Activated CD4-positive, alpha-beta T cell treated with anti-CD3 and anti-CD28 coated beads, Interleukin-2, amount 10 ng/mL, durations not matched to agents 7 days and 5 days (primary cell): ENCODE data around the gene CD52. TPM values are rescaled to one million over a fixed set of nuclear protein-coding genes. Genes with fewer than 3 reads are reported as not detected.
"Not testable (repeated sequence)": the region's sequence is repeated elsewhere in the genome, so short reads cannot be mapped to it uniquely, and the experiment has no call there.

ENCODE experiments used
- CTCF ChIA-PET: fragments of 350-600 bp; sonication (Branson Sonifier 250); formaldehyde crosslinking; loops from one replicate; lab custom pipeline; 2021; ENCODE audit warnings: antibody characterized with exemption; lab: Charles Lee
- POLR2A ChIA-PET: fragments of 350-600 bp; sonication (Branson Sonifier 250); formaldehyde crosslinking; loops from one replicate; lab custom pipeline; 2021; ENCODE audit warnings: antibody characterized with exemption; lab: Charles Lee
- DNase-seq: peaks from one replicate; pipeline ENCODE4 v3.0.0-alpha.2; 2020
- H3K27ac Mint-ChIP-seq: one replicate; pipeline ENCODE4 v1.8.0; 2021; ENCODE audit warnings: mild to moderate bottlenecking, moderate library complexity, mixed read lengths
- H3K27me3 Mint-ChIP-seq: one replicate; pipeline ENCODE4 v1.8.0; 2021; ENCODE audit warnings: mixed read lengths
- H3K36me3 Mint-ChIP-seq: one replicate; pipeline ENCODE4 v1.8.0; 2021; ENCODE audit warnings: low read depth, mixed read lengths
- H3K4me1 Mint-ChIP-seq: one replicate; pipeline ENCODE4 v1.8.0; 2021; ENCODE audit warnings: mixed read lengths
- H3K4me3 Mint-ChIP-seq: one replicate; pipeline ENCODE4 v1.8.0; 2021; ENCODE audit warnings: mild to moderate bottlenecking, moderate library complexity, mixed read lengths
- H3K9me3 Mint-ChIP-seq: one replicate; pipeline ENCODE4 v1.8.0; 2021; ENCODE audit warnings: mixed read lengths
- total RNA-seq, 2 experiments: library from RNA; stranded (reverse); gene quantifications; one replicate each; pipeline ENCODE4 v1.2.3, GENCODE V29; 2021

The CD52 gene
- total RNA-seq, 2 experiments from 2014 or later, result 1,663 to 1,924 TPM

DNA sequence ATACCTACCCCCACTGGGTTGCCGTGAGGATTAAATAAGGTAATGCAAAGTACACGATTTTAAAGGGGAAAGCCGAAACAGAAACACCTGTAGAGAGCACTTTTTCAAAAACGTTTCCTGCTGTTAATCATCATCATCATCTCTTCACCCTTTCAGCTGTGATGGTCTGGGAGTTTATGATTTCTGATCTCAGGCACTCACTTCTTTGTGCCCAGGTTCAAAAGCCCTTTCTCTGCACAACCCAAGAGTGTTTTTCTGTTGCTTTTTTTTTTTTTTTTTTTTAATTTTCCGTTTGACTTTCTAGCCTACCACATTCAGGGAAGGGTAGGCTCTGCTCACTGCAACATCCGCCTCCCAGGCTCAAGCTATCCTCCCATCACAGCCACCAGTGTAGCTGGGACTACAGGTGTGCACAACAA is 10.4 kb upstream of the CD52 start:
- POLR2A ChIA-PET, result interaction anchor here (0.9 to 3.2 kb wide), 4 partner anchors 10 to 21 kb away, joined by 3 to 10 read pairs (median 8); partner anchors contain the start of gene CD52
- no peaks in the 10 kb centered on the region for H3K27me3 Mint-ChIP-seq
- CTCF ChIA-PET, result interaction anchor here (0.6 to 6.8 kb wide), 9 partner anchors 12 to 765 kb away, joined by 3 to 81 read pairs (median 3); partner anchors contain the start of genes CD52 and SH3BGRL3

DNA sequence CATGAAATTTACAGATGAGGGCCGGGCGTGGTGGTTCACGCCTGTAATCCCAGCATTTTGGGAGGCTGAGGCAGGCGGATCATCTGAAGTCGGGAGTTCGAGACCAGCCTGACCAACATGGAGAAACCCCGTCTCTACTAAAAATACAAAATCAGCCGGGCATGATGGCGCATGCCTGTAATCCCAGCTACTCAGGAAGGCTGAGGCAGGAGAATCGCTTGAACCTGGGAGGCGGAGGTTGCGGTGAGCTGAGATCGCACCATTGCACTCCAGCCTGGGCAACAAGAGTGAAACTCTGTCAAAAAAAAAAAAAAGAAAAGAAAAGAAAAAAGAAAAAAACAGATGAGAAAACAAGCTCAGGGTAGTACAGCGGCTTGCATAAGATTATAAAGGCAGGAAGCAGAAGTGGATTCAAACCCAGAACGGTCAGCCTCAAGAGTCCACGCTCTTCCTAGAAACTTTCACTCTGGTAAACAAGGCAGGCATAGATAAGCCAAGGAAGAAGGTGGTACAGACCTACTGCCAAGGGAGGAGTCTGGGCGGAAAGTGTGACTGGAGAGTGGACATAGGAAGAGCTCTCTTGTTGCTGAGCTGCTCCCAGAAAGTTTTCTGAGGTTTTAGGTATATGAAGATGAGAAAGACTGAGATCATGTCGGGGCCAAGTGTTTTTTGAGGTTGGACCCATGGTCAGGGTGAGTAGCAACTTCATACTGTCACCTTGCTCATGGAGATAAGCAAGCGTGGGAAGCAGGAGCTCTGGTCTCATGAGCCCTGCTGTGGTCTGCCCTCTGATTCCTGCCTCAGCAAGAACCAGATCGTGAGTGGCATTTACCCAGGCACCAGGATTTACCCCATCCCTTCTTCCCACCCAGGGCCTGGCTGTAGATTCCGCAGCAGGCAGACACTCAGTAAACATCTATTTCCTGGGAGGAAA is 9.5 kb upstream of the CD52 start:
- H3K27me3 Mint-ChIP-seq, H3K36me3 Mint-ChIP-seq, H3K9me3 Mint-ChIP-seq: not testable (repeated sequence)
- POLR2A ChIA-PET, result interaction anchor here (0.9 to 3.2 kb wide), 4 partner anchors 9 to 22 kb away, joined by 3 to 10 read pairs (median 8); partner anchors contain the start of gene CD52
- Mint-ChIP-seq H3K4me1 (peaks cover 57% of the 10 kb centered on the region), H3K27ac (peak overlapping the region; percentile 93), H3K4me3 (peak overlapping the region; percentile 99)
- CTCF ChIA-PET, result interaction anchor here (0.6 to 6.8 kb wide), 9 partner anchors 12 to 109 kb away, joined by 3 to 81 read pairs (median 4); partner anchors contain the start of genes CD52 and SH3BGRL3
- peak; percentile 21 for DNase-seq

More for the DNA sequence above, 10.4 kb upstream of the CD52 start:
- Mint-ChIP-seq H3K27ac (peak overlapping the region; percentile 93), H3K36me3 (peaks cover 5% of the 10 kb centered on the region), H3K4me3 (peak overlapping the region; percentile 99), H3K9me3 (no peaks in the 10 kb centered on the region), H3K4me1 (peaks cover 53% of the 10 kb centered on the region)
- DNase-seq, result peak; percentile 64

DNA sequence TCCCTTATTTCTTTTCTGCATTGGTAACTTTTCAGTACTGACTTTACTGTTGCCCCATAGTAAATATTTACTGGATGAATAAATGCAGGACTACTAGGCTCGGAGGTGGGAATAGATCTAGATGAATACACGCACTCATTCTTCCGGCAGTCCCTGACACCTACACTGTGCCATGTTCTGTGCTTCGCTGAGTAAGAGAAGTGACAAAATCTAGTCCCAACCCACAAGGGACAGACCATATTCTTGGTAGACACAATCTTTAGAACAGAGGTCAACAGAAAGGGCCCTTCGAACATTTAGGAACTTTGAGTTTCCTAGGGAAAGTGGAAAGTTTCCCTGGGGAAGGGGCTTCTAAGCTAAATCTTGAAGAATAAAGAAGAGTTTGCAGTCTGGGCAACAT is 3.3 kb upstream of the CD52 start:
- peaks cover 22% of the 10 kb centered on the region for H3K36me3 Mint-ChIP-seq
- H3K27ac Mint-ChIP-seq, result peak overlapping the region; percentile 38
- CTCF ChIA-PET, result interaction anchor here (0.5 to 21.1 kb wide), 9 partner anchors 9 to 176 kb away, joined by 3 to 442 read pairs (median 5); partner anchors contain the start of genes CEP85, SH3BGRL3, UBXN11 and ZNF593
- H3K4me1 Mint-ChIP-seq, result peaks cover 54% of the 10 kb centered on the region
- POLR2A ChIA-PET, result interaction anchor here (0.9 kb wide), 1 partner anchor 26 kb away, joined by 4 read pairs; no protein-coding TSS in a partner anchor
- H3K9me3 Mint-ChIP-seq, result no peaks in the 10 kb centered on the region
- no peak overlapping the region for H3K4me3 Mint-ChIP-seq
- no peak for DNase-seq
- no peaks in the 10 kb centered on the region for H3K27me3 Mint-ChIP-seq

DNA sequence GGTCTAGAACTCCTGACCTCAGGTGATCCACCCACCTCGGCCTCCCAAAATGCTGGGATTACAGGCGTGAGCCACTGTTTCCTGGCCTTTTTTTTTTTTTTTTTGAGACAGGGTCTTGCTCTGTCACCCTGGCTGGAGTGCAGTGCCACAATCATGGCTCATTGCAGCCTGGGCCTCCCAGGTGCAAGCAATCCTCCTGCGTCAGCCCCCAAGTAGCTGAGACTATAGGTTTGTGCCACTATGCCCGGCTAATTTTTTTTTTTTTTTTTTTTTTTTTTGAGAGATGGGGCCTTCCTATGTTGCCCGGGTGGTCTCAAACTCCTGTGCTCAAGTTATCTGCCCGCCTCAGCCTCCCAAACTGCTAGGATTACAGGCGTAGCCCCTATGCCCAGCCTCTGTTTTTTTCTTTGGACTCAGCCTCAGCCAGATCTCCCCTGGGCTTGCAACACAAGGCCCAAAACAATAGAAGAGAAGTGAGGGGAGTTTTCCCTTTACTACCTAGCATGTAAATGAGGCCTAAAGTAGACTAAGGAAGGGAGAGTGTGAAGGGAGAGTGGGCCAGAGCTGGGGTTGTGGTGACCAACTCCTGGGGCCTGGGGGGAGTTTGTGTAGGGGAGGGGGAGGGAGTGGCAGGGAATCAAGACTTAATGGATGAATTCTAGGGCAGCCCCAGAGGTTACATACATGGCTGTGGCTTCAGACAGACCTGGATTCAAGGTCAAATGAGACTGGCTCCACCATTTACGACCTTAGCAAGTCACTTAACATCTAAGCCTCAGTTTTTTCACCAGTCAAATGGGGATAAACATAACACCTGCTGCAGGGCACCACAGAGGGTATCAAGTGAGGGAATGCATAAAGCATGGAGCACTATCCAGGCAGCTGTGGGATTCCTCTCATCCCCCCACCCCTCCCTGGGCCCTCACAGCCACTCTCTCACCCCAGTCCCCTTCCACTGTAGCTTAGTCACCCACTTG is 1.6 kb upstream of the CD52 start:
- no peaks in the 10 kb centered on the region for H3K9me3 Mint-ChIP-seq
- peaks cover 32% of the 10 kb centered on the region for H3K36me3 Mint-ChIP-seq
- H3K27ac Mint-ChIP-seq, result peak overlapping the region; percentile 89
- POLR2A ChIA-PET, result interaction anchor here (1.0 kb wide), 1 partner anchor 27 kb away, joined by 4 read pairs; no protein-coding TSS in a partner anchor
- H3K4me1 Mint-ChIP-seq, result peaks cover 61% of the 10 kb centered on the region
- no peak for DNase-seq
- H3K4me3 Mint-ChIP-seq, result peak overlapping the region; percentile 80
- CTCF ChIA-PET, result interaction anchor here (0.6 to 21.1 kb wide), 7 partner anchors 9 to 146 kb away, joined by 3 to 442 read pairs (median 6); partner anchors contain the start of genes CEP85, SH3BGRL3, UBXN11 and ZNF593
- H3K27me3 Mint-ChIP-seq, result no peaks in the 10 kb centered on the region

DNA sequence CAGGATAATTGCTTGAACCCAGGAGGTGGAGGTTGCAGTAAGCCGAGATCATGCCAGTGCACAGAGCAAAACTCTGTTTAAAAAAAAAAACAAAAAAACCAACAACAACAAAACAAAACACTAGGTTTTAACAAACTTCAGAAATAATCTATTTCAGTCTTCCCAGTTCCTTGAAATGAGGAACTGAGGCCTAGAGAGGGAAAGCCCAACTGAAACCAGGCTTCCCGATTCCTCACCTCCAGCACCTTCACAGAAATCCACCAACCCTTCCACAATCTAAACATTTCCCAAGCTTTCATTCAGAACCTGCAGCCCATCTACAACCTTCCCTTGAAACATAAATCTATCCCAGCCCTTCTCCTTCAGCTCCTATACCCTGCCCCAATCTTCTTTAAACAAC is 612 bp upstream of the CD52 start:
- ChIA-PET CTCF (interaction anchor here (0.6 to 21.1 kb wide), 13 partner anchors 9 to 276 kb away, joined by 3 to 442 read pairs (median 4); partner anchors contain the start of genes CEP85, SH3BGRL3 and UBXN11), POLR2A (interaction anchor here (0.6 to 1.6 kb wide), 5 partner anchors 9 to 38 kb away, joined by 3 to 12 read pairs (median 4); partner anchors contain the start of gene SH3BGRL3)
- DNase-seq, result no peak
- Mint-ChIP-seq H3K27ac (peak overlapping the region; percentile 89), H3K9me3 (no peaks in the 10 kb centered on the region), H3K4me1 (peaks cover 64% of the 10 kb centered on the region), H3K36me3 (peaks cover 34% of the 10 kb centered on the region), H3K4me3 (peak overlapping the region; percentile 80), H3K27me3 (no peaks in the 10 kb centered on the region)

DNA sequence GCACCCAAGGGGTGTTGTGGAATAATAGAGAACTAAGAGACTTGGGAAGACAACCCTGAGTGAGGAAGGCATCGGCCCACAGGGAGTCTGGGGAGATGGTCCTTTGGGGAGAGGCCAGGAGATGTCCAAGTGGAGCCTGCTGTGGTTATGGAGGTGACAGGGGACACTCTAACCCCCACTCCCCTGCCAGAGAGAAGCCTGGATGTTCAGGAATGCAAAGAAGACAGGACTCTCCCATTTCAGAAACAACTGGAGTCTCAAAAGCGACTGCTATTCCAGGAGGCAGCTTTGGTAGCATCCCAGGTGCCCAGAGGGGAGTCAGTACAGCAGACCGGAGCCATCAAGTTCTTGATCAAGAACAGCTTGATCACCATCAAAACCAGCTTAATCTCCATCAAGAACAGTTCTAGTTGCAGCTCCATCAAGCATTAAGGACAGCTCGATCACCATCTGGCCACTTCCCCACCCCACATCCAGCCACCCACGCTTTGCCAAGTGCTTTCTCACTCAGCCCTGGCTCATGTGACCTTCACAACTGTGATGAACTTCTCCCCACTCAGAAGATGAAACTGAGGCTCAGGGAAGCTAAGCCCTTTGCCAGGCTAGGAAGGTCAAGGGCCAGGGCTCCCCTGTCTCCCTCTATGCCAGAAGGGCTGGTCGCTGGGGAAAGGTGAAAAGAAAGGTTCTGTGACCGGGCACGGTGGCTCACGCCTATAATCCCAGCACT is 743 bp downstream of the CD52 start:
- no peaks in the 10 kb centered on the region for H3K9me3 Mint-ChIP-seq
- DNase-seq, result peak; percentile 14

DNA sequence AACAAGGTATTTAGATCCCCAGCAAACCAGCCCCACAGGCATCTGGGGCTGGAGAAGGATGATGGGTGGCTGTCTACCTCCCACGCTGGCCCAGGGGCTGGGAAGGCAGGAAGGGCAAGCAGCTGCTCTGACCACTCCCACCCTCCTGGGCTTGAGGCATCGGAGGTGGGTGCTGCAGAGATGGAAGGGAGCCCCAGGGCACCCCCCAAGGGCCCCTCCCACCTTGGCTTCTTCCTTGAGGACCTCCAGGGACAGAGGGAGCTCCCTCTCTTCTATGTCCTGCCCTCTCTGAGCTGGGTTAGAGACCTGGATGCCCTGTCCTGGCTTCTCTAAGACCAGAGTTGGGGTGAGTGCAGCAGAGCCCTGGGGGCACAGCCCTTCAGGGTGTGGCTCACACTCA is 3.1 kb downstream of the CD52 start:
- no peaks in the 10 kb centered on the region for H3K9me3 Mint-ChIP-seq
- H3K4me1 Mint-ChIP-seq, result peaks cover 54% of the 10 kb centered on the region
- no peaks in the 10 kb centered on the region for H3K27me3 Mint-ChIP-seq
- ChIA-PET CTCF (interaction anchor here (0.9 to 21.1 kb wide), 13 partner anchors 9 to 148 kb away, joined by 3 to 442 read pairs (median 7); partner anchors contain the start of genes SH3BGRL3 and UBXN11), POLR2A (interaction anchor here (1.9 kb wide), 1 partner anchor 36 kb away, joined by 9 read pairs; no protein-coding TSS in a partner anchor)
- H3K36me3 Mint-ChIP-seq, result peaks cover 54% of the 10 kb centered on the region
- peak overlapping the region; percentile 80 for H3K4me3 Mint-ChIP-seq
- no peak for DNase-seq
- H3K27ac Mint-ChIP-seq, result peak overlapping the region; percentile 90

More for the DNA sequence above, 743 bp downstream of the CD52 start:
- Mint-ChIP-seq H3K36me3 (peaks cover 46% of the 10 kb centered on the region), H3K27me3 (no peaks in the 10 kb centered on the region), H3K4me3 (peak overlapping the region; percentile 80), H3K27ac (peak overlapping the region; percentile 89), H3K4me1 (peaks cover 71% of the 10 kb centered on the region)
- CTCF ChIA-PET, result interaction anchor here (0.6 to 21.1 kb wide), 15 partner anchors 11 to 1517 kb away, joined by 3 to 442 read pairs (median 4); partner anchors contain the start of genes CEP85, SH3BGRL3, UBXN11 and ZNF593
- POLR2A ChIA-PET, result interaction anchor here (1.2 to 2.3 kb wide), 4 partner anchors 10 to 39 kb away, joined by 3 to 12 read pairs (median 10); partner anchors contain the start of gene SH3BGRL3

DNA sequence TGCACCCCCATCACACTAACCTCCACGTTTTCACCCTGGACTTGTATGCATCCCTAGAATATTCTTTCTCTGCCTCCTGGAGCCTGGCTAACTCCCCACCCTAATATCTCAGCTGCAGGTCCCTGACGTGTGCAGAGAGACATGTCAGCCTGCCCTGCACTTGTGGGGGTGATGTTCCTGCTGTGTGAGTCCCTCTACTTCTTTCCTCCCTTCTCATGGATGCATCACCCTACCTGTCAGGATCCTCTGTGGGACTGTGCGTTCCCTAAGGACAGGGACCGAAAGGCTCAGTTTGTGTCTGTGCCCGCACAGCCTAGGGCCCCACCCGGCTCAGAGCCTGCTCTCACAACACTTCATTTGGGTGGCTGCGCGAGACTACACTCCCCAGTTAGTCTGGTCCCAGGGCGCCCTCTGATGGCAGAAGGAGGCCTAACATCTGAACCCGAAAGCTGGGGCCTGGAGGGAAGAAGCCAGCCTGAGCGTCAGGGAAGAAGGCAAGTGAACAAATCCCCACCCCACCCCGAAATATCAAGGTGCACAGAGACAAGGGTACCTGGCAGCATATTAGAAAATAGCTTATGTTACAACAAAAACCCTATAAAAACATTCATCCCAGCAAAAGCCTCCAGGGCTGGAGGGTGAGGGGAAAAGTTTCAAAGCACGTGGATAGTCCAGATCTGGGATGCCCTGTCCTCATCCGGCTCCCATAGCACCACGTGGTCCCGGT is 3.7 kb downstream of the CD52 start:
- Mint-ChIP-seq H3K4me1 (peaks cover 48% of the 10 kb centered on the region), H3K27me3 (no peaks in the 10 kb centered on the region), H3K4me3 (peak overlapping the region; percentile 75), H3K27ac (peak overlapping the region; percentile 90), H3K9me3 (no peaks in the 10 kb centered on the region), H3K36me3 (peaks cover 54% of the 10 kb centered on the region)
- POLR2A ChIA-PET, result interaction anchor here (1.9 kb wide), 1 partner anchor 37 kb away, joined by 9 read pairs; no protein-coding TSS in a partner anchor
- DNase-seq, result peak; percentile 96
- CTCF ChIA-PET, result interaction anchor here (0.7 to 21.1 kb wide), 29 partner anchors 8 to 152 kb away, joined by 3 to 442 read pairs (median 4); partner anchors contain the start of genes CEP85, SH3BGRL3, UBXN11 and ZNF593

DNA sequence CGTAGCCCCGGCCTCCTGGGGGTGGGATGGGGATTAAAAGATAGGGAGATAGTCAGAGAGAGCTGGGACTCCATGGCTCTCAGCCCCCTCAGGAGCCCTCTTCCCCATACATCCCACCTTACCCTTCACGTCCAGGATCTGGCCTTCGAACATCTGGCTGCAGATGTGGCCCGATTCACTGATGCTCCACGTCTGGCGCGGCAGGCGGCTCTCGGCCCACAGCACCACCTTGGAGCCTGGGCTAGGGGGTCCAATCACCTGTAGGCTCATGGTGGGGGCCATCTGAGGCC is 4.2 kb downstream of the CD52 start:
- no peaks in the 10 kb centered on the region for H3K9me3 Mint-ChIP-seq
- no peak overlapping the region for H3K4me3 Mint-ChIP-seq
- H3K4me1 Mint-ChIP-seq, result peaks cover 44% of the 10 kb centered on the region
- ChIA-PET CTCF (interaction anchor here (0.7 to 21.1 kb wide), 28 partner anchors 8 to 152 kb away, joined by 3 to 442 read pairs (median 4); partner anchors contain the start of genes CEP85, SH3BGRL3, UBXN11 and ZNF593), POLR2A (interaction anchor here (1.9 kb wide), 1 partner anchor 37 kb away, joined by 9 read pairs; no protein-coding TSS in a partner anchor)
- peaks cover 54% of the 10 kb centered on the region for H3K36me3 Mint-ChIP-seq
- no peak for DNase-seq
- H3K27me3 Mint-ChIP-seq, result no peaks in the 10 kb centered on the region
- H3K27ac Mint-ChIP-seq, result no peak overlapping the region

DNA sequence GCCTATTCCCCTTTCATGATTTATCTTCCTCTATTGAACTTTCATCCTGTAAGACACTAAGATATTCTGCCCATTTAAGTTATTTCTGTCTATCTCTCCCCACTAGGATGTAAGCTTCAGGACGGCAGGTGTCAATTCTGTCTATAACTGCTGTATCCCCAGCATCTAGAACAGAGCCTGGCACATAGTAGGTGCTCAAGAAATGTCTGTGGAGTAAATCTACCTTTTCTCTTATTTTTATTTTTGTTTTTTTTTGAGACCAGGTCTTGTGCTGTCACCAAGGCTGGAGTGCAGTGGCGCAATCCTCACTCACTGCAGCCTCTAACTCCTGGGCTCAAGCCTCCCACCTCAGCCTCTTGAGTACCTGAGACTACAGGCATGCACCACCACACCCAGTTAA is 5.6 kb downstream of the CD52 start:
- Mint-ChIP-seq H3K4me1 (peaks cover 37% of the 10 kb centered on the region), H3K4me3 (no peak overlapping the region), H3K27me3 (no peaks in the 10 kb centered on the region), H3K9me3 (no peaks in the 10 kb centered on the region), H3K27ac (peak overlapping the region; percentile 50), H3K36me3 (peaks cover 47% of the 10 kb centered on the region)
- CTCF ChIA-PET, result interaction anchor here (0.8 to 21.1 kb wide), 5 partner anchors 9 to 93 kb away, joined by 3 to 442 read pairs (median 20); partner anchors contain the start of genes SH3BGRL3 and UBXN11
- POLR2A ChIA-PET, result no interaction called here
- DNase-seq, result no peak
